ENCODE measurements around the gene TADA3.

Gene TADA3, protein sequence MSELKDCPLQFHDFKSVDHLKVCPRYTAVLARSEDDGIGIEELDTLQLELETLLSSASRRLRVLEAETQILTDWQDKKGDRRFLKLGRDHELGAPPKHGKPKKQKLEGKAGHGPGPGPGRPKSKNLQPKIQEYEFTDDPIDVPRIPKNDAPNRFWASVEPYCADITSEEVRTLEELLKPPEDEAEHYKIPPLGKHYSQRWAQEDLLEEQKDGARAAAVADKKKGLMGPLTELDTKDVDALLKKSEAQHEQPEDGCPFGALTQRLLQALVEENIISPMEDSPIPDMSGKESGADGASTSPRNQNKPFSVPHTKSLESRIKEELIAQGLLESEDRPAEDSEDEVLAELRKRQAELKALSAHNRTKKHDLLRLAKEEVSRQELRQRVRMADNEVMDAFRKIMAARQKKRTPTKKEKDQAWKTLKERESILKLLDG

DNA sequence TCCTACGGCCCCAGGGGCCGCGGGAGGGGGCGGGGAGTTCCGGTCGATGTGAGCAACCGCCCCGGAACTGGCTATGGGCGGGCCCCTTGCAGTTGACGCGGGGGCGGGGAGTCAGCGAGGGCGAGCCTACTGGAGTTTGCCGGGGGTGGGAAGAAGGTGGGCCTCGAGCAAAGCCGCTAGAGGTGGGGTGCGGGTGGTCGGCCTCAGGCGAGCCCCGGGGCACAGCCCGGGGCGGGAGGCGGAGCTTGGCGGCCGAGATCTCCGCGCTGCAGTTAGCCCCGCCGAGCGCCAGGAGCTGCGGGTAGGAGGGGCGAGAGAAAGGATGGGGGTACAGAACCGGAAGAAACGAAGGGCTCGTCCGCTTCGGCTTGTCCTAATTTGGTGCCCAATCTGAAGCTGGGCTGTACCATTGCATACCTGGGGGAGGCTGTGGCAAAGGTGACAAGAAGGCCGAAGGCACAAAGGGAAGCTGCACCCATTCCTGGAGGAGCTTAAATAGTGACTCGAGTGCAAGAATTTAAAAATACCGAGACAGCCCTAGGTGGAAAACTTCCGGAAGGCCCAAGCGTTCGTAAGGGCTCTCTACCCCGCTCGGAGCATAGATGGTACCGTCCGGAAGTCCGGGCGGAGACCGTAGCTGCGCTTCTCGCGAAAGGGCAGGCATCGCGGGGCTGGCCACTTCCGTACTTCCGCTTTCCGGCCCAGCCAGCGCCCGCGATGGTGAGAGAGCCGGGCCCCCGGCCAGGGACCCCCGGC, at the start of gene TADA3, which contains the start of gene ARPC4:
TADA3 (minus strand) TSS at position 69 of the 756 bp plus-strand sequence. CDS start 1,007 bp downstream, outside the sequence.
ARPC4 (plus strand) TSS at position 678 of the 756 bp plus-strand sequence; CDS start at position 718, 40 bp downstream.
- Histone ChIP-seq H3K9me3 (ENCODE audit: control insufficient read depth, insufficient read depth, low read length) (no peaks in the 10 kb centered on the region), H3K9me2 (replicated peaks; ENCODE audit: control insufficient read depth, low read length) (no peaks in the 10 kb centered on the region), H3K27ac (ENCODE audit: low read depth, low read length) (peak within 1 kb of the TSS; percentile 79), H3K4me3 (ENCODE audit: low read length) (peak within 1 kb of the TSS; percentile 98), H3K27me3 (ENCODE audit: control insufficient read depth, low read length) (no peaks in the 10 kb centered on the region), H3K4me2 (ENCODE audit: low read length) (peak within 1 kb of the TSS; percentile 82), H3K79me2 (ENCODE audit: control insufficient read depth, low read length) (peaks cover 69% of the 10 kb centered on the region), H4K20me1 (ENCODE audit: control insufficient read depth, insufficient read depth, low read depth, low read length) (peaks cover 23% of the 10 kb centered on the region), H3K36me3 (ENCODE audit: control insufficient read depth, low read length) (peaks cover 76% of the 10 kb centered on the region), H3F3A (ENCODE audit: control insufficient read depth, insufficient read depth) (peaks cover 26% of the 10 kb centered on the region), H3K4me1 (ENCODE audit: control insufficient read depth, low read length) (peaks cover 40% of the 10 kb centered on the region)
- TF ChIP-seq, protein P1, sequence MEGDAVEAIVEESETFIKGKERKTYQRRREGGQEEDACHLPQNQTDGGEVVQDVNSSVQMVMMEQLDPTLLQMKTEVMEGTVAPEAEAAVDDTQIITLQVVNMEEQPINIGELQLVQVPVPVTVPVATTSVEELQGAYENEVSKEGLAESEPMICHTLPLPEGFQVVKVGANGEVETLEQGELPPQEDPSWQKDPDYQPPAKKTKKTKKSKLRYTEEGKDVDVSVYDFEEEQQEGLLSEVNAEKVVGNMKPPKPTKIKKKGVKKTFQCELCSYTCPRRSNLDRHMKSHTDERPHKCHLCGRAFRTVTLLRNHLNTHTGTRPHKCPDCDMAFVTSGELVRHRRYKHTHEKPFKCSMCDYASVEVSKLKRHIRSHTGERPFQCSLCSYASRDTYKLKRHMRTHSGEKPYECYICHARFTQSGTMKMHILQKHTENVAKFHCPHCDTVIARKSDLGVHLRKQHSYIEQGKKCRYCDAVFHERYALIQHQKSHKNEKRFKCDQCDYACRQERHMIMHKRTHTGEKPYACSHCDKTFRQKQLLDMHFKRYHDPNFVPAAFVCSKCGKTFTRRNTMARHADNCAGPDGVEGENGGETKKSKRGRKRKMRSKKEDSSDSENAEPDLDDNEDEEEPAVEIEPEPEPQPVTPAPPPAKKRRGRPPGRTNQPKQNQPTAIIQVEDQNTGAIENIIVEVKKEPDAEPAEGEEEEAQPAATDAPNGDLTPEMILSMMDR (IDR thresholded peaks at IDR 0.05; ENCODE audit: low read depth, low read length, poor library complexity, severe bottlenecking) = no peak
- TF ChIP-seq EZH2phosphoT487 (IDR thresholded peaks at IDR 0.05; ENCODE audit: borderline replicate concordance, low read length) = no peak

DNA sequence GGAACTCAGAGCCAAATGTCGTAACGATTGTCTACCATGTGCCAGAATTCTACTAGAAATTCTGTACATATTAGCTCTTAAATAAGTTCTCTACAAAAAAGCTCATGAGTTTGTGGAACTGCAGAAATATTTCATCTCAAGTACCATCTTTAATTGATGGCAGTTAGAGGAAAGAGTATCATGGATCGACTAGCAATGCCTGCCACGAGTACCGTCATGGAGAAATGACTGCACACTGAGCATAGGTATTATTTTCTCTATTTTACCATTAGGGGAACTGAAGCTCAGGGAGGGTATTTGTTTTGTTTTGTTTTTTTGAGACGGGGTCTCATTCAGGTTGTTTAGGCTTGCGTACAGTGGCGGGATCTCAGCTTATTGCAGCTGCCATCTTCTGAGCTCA, 48.7 kb upstream of the TADA3 start:
- Histone ChIP-seq H3K9me3 (ENCODE audit: control insufficient read depth, insufficient read depth, low read length) (no peaks in the 10 kb centered on the region), H3K36me3 (ENCODE audit: control insufficient read depth, low read length) (peaks cover 52% of the 10 kb centered on the region), H4K20me1 (ENCODE audit: control insufficient read depth, insufficient read depth, low read depth, low read length) (no peaks in the 10 kb centered on the region), H3K4me3 (ENCODE audit: low read length) (no peak overlapping the region), H3K4me1 (ENCODE audit: control insufficient read depth, low read length) (peaks cover 13% of the 10 kb centered on the region), H3K4me2 (ENCODE audit: low read length) (no peak overlapping the region), H3K79me2 (ENCODE audit: control insufficient read depth, low read length) (peaks cover 18% of the 10 kb centered on the region), H3F3A (ENCODE audit: control insufficient read depth, insufficient read depth) (no peaks in the 10 kb centered on the region), H3K9me2 (replicated peaks; ENCODE audit: control insufficient read depth, low read length) (no peaks in the 10 kb centered on the region), H3K27ac (ENCODE audit: low read depth, low read length) (no peak overlapping the region), H3K27me3 (ENCODE audit: control insufficient read depth, low read length) (no peaks in the 10 kb centered on the region)
- TF ChIP-seq EZH2phosphoT487 (IDR thresholded peaks at IDR 0.05; ENCODE audit: borderline replicate concordance, low read length) = no peak
- TF ChIP-seq, protein P1 (IDR thresholded peaks at IDR 0.05; ENCODE audit: low read depth, low read length, poor library complexity, severe bottlenecking) = no peak

DNA sequence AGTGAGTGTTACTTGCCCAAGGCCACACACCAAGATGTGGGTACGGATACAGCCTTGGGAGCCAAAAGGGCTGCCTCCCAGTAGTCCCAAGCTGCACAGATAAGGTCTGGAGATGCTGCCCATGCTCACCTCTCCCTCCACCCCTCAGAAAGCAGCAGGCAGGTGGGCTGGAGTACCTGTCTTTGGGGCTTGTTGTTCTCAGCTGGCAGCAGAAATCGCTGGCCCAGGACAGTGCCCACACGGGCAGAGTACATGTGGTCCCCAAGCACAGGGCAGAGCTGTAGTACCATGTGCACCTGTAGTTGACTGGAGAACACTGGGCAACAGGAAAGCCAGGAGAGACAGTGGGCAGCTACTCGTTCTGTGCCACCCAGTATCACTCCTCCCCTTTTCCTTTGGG, 46.6 kb upstream of the TADA3 start:
- Histone ChIP-seq H3K4me3 (ENCODE audit: low read length) (no peak overlapping the region), H3F3A (ENCODE audit: control insufficient read depth, insufficient read depth) (no peaks in the 10 kb centered on the region), H3K27ac (ENCODE audit: low read depth, low read length) (no peak overlapping the region), H4K20me1 (ENCODE audit: control insufficient read depth, insufficient read depth, low read depth, low read length) (no peaks in the 10 kb centered on the region), H3K4me2 (ENCODE audit: low read length) (no peak overlapping the region), H3K79me2 (ENCODE audit: control insufficient read depth, low read length) (peaks cover 18% of the 10 kb centered on the region), H3K27me3 (ENCODE audit: control insufficient read depth, low read length) (no peaks in the 10 kb centered on the region), H3K9me3 (ENCODE audit: control insufficient read depth, insufficient read depth, low read length) (no peaks in the 10 kb centered on the region), H3K36me3 (ENCODE audit: control insufficient read depth, low read length) (peaks cover 67% of the 10 kb centered on the region), H3K4me1 (ENCODE audit: control insufficient read depth, low read length) (peaks cover 7% of the 10 kb centered on the region; the same call in 1 of the 2 replicates), H3K9me2 (replicated peaks; ENCODE audit: control insufficient read depth, low read length) (no peaks in the 10 kb centered on the region)
- TF ChIP-seq, protein P1 (IDR thresholded peaks at IDR 0.05; ENCODE audit: low read depth, low read length, poor library complexity, severe bottlenecking) = no peak
- no peak for TF ChIP-seq EZH2phosphoT487 (IDR thresholded peaks at IDR 0.05; ENCODE audit: borderline replicate concordance, low read length)

Data from DOHH2 (cell line).